Skin epidermis (tissue), 12 donors: ENCODE data around the gene RBMS2.
"Not testable (repeated sequence)": the region's sequence is repeated elsewhere in the genome, so short reads cannot be mapped to it uniquely, and the experiment has no call there.

ENCODE experiments used
- H3K27ac ChIP-seq, 21 experiments: fragments of 200-600 bp; sonication (generic) in 11 of 21; one replicate each; pipeline ENCODE4 v1.5.0; 2020; ENCODE audit warnings: mild to moderate bottlenecking in 3 of 21, inconsistent platforms in 2 of 21, moderate library complexity in 2 of 21
- H3K4me3 ChIP-seq, 7 experiments: fragments of 200-600 bp; sonication (generic) in 2 of 7; one replicate each; pipeline ENCODE4 v1.5.0; 2020; ENCODE audit warnings: inconsistent platforms in 2 of 7, mild to moderate bottlenecking in 2 of 7, moderate library complexity in 1 of 7

Gene RBMS2

DNA sequence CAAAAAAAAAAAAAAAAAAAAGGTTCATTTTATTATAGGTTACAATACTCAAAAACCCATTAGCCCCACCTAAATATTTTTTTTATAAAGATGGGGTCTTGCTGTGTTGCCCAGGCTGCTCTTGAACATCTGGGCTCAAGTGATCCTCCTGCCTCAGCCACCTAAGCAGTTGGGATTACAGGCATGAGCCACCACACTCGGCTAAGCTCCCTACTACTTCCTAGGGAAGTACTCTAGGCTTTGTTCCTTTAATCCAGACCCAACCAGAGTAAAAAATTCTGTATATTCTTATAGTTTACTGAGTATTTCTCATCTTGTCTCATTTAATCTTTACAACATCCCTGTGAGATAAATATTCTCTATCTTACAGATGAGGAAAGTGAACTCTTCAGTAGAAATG lies 50.7 kb downstream of the RBMS2 start:
- peak overlapping the region in 2 of 21 experiments; percentile 31 to 37 for H3K27ac ChIP-seq
- no peak overlapping the region for H3K4me3 ChIP-seq

DNA sequence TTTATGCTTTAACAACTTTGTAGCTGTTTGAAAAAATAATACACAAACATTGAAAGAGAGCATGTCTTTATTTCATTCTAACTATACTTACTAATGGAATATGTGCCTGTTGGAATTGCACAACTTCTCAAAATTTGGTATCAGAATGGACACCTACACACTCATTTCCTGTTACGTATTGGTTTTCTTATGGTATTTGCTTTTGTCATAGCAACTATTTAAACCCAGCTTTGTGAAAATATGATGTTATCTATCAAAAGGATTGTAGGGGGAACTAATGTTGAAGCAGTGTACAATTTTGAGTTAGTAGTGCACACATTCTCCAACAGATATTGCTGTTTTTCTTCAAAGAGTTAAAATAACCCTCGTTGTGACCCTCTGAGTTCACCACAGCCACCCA lies 52.6 kb downstream of the RBMS2 start:
- H3K27ac ChIP-seq: no peak overlapping the region
- H3K4me3 ChIP-seq: no peak overlapping the region

GRCh38 chr12:56577248-56577647 lies 55.6 kb downstream of the RBMS2 start:
- H3K27ac ChIP-seq, H3K4me3 ChIP-seq: not testable (repeated sequence)

DNA sequence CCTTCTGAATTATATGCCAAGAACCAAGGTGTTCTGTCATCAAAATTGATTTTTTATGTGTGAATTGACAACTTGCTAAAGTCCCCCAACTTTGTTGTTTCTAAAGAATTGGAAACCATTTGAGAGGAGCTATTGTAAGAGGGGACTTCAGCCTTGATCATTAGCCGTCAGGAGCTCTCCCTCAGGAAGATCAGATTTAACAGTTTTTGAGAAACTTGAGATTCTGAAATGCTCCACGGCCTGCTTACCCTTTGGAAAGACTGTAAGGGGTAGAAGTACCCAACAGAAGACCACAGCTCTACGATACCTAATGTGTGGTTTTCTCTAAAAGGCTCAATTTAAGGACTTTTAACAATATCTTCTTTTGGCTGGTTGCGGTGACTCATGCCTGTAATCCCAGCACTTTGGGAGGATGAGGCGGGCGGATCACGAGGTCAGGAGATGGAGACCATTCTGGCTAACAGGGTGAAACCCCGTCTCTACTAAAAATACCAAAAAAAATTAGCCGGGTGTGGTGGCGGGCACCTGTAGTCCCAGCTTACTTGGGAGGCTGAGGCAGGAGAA lies 57.4 kb downstream of the RBMS2 start:
- H3K4me3 ChIP-seq: no peak overlapping the region
- H3K27ac ChIP-seq: no peak overlapping the region

DNA sequence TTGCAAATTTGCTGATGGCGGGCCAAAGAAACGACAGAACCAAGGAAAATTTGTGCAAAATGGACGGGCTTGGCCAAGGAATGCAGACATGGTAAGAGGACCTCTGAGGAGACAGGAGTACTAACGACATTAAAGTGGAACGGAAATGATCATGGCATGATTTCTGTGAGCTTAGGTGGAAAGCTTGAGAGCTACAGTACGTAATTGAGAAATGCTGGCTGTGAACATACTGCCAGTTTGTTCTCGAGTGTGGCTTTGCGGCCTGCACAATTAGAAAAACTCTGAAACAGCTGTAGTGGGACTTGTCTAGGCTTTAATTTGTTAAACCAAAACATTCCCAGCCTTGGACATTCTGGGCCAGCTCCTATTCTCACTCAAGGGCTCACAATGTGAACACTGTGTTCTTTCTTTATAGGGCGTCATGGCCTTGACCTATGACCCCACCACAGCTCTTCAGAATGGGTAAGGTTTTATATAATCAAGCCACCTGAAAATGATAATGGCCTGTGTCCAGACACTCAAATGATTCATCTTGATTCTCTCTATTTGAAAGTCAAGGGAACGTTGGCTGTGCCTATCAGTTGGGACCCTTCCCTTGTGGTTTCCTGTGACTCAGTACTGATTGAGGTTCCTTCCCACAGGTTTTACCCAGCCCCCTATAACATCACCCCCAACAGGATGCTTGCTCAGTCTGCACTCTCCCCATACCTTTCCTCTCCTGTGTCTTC lies 60.0 kb downstream of the RBMS2 start:
- Histone ChIP-seq H3K4me3 (no peak overlapping the region), H3K27ac (peak overlapping the region in 3 of 21 experiments; percentile 18 to 70 (median 53))

DNA sequence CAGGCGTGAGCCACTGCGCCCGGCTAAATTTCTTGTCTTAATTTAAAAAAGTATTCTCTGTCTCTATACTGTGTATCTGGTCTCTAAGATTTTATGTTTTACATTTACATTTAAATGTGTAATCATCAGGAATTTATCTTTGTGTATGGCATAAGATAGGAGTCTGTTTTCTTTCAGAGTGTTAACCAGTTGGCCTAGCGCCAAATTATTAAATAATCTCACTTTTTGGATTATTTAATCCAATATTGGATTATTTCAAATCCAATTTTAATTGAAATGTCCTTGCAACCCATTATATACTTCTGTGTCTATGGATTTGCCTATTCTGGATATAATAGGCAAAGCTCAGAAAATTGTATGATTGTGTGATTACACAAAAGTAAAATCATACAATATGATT lies 63.5 kb downstream of the RBMS2 start:
- Histone ChIP-seq H3K4me3 (no peak overlapping the region), H3K27ac (no peak overlapping the region)

GRCh38 chr12:56589783-56590182 lies 68.2 kb downstream of the RBMS2 start:
- no peak overlapping the region for H3K4me3 ChIP-seq
- no peak overlapping the region for H3K27ac ChIP-seq

DNA sequence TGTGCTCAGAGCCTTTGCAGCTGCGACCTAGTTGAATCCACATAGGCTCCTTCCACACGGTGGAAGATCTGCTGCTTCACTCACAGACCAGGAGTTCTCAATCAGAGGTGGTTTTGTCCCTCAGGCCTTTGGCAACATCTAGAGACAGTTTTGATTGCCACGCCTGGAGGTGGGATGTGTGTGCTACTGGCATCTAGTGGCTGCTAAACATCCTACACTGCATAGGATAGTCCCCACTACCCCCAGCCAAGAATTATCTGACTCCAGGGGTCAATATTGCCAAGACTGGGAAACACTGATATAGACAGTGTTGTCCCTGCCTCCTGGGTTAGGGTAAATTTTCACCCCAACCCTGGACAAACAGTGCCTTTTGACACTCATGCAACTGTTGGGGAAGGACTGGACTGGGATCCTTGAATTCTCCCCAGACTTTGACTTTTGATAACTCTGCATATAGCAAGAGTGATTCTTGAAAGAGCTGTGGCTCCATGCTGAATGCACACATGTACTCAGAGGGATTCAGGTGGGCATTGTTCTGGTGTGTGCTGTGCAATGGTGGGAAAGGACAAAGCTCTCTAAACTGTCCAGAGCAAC lies 68.7 kb downstream of the RBMS2 start:
- H3K27ac ChIP-seq: peak overlapping the region in 1 of 21 experiments; percentile 8
- H3K4me3 ChIP-seq: no peak overlapping the region

DNA sequence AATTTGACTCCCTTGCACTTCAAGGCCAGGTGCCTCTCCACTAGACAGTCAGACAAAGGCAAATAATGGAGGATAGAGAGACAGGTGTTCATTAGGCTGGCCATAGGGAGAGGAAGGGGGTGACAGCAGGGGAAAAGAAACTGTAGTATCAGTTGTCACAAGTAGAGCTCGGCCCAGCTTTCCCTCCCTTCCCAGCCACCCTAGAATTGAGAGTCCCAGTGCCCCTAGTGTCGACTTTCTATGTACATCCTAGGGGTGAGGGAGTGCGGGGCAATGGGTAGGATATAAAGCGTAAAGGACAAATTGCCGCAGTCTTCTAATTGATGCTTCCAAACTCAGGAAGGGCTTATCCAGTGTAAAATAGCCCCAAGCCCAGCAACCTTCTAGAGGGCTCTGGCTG lies 69.5 kb downstream of the RBMS2 start:
- no peak overlapping the region for H3K27ac ChIP-seq
- no peak overlapping the region for H3K4me3 ChIP-seq

GRCh38 chr12:56591961-56592360 lies 70.3 kb downstream of the RBMS2 start:
- H3K4me3 ChIP-seq: no peak overlapping the region
- no peak overlapping the region for H3K27ac ChIP-seq

DNA sequence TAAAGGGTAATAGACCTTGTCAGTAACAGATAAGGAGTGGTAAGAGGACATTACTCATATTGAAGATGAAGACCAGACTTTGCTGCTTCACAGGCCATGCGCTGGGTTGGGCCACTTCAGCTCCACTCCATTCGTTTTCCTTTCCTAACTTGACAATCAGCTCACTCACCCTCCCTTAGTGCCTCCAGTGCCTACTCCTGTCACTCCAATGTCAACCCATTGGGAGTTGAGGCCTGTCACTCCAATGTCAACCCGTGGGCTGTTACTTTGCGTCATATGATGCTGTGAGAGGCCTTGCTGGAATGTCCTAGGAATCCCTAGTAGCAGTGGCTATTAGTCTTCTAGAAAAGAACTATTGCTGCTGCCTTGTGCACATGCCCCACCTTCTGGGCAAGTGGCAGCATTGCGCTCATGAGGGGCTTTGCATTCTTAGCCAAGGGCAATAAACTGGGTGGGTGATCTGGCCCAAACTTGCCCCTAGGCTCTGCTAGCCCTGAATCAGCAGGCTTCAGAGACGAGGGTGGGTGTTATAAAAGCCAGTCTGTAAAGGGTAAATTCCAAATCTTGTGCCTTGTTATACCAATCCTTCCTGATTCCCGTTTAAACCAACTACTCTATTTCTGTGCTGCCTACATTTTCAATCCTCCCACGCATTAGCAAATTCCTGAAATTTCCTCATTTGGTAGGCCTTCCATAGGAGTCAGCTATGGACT lies 72.4 kb downstream of the RBMS2 start:
- H3K27ac ChIP-seq: peak overlapping the region in 7 of 21 experiments; percentile 1 to 39 (median 34)
- H3K4me3 ChIP-seq: no peak overlapping the region

- H3K4me3 ChIP-seq: no peak overlapping the region
- H3K27ac ChIP-seq: peak overlapping the region in 3 of 21 experiments; percentile 17 to 49 (median 30)
These were observed 75.2 kb downstream of the RBMS2 start for GRCh38 chr12:56596815-56597214.

DNA sequence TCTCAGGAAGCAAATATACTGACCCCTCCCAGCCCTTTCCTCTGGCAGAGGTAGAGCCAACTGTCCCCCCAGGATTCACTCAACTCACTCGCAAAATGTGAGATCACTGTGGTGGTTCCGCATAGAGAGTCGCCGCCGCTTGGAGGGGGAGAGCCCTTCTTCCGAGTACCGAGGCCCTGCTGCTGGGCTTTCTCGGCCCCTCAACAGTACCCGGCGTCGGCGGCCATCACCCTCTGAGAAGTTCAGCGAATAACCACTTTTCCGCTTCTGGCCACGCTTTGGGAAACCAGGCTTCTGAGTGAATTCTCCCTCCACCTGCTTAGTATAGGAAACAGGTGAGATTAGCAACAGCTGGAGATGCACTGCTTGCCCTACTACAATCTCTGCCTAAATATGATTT lies 77.4 kb downstream of the RBMS2 start:
- no peak overlapping the region for H3K27ac ChIP-seq
- H3K4me3 ChIP-seq: no peak overlapping the region

DNA sequence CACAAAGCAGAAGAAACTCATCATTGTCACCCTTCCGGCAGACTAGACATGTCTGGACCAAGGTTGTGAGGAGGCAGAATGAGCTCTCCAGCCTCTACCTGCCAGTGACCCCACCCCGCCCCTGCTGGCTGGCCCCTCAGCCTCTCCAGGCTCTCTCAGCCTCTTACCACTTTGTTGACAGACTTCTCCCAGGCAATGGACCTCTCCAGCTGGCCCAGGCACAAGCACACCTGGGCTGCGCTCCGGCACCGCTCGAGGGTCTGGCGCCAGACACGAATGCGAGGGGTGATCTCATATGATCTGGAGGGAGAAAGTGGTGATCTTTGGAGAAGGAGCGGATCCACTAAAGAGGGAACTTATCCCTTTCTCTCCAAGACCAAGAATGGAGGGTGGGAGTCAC lies 78.2 kb downstream of the RBMS2 start:
- Histone ChIP-seq H3K27ac (no peak overlapping the region), H3K4me3 (no peak overlapping the region)

DNA sequence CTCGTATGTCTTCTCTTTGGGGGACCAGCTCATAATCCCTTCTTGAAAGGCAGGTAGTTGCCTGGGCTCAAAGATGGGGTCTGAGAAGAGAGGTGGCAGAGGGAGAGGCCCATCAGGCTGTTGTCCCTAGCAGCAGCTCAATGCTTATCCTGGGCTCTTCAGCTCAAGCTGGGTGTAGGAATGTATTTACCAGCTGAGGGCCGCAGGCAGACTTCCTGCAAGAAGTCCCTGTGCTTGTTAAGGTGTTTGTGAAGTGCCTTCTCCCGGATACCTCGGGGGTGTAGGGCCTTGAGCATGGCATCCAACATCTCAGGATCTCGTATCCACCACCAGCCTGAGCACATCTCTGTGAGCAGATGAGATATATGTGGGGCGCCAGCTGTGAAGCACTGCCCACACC lies 79.1 kb downstream of the RBMS2 start:
- H3K27ac ChIP-seq: peak overlapping the region in 1 of 21 experiments; percentile 11

GRCh38 chr12:56601503-56601902 lies 79.9 kb downstream of the RBMS2 start:
- Histone ChIP-seq H3K4me3 (no peak overlapping the region), H3K27ac (peak overlapping the region in 2 of 21 experiments; percentile 11 to 16)

More for the DNA sequence above, 79.1 kb downstream of the RBMS2 start:
- H3K4me3 ChIP-seq: no peak overlapping the region

DNA sequence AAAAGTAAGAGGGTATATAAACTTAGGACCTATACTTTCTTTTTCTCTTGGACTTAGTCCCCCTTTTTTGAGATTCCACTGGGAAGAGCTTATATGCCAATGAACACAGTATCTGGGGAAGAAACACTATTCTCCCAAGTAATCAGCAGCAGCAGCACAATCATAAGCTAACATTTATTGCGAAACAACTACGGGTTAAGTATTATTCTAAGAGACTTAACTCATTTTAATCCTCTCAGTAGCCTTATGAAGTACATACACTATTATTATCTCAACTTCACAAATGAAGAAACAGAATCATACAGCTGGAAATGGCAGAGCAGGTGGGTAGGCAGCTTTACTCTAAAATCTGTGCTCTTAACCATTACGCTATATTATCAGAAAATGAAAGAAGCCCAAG lies 80.6 kb downstream of the RBMS2 start:
- Histone ChIP-seq H3K4me3 (no peak overlapping the region), H3K27ac (peak overlapping the region in 1 of 21 experiments; percentile 16)

DNA sequence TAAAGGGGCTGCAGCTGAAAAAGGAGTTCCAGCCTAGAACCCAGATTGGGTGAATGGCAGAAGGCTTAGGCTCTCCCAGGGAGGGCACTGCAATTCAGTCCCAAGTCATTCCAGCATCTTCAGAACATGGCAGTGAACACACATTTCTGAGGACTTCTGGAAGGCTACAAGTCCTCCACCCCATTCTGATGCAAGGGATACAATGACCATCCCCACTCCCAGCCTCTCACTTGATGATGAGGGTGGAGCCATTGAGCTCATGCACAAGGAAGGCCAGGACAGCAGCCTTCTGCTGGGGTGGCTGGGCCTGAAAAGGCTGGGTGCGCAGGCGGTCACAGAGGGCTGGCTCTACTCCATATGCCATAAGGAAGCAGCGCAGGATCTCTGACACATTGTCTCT lies 82.7 kb downstream of the RBMS2 start:
- Histone ChIP-seq H3K4me3 (no peak overlapping the region), H3K27ac (no peak overlapping the region)

GRCh38 chr12:56614627-56615026 lies 93.0 kb downstream of the RBMS2 start:
- no peak overlapping the region for H3K27ac ChIP-seq
- H3K4me3 ChIP-seq: no peak overlapping the region

- no peak overlapping the region for H3K4me3 ChIP-seq
- no peak overlapping the region for H3K27ac ChIP-seq
These were observed 94.6 kb downstream of the RBMS2 start for GRCh38 chr12:56616244-56616643.

GRCh38 chr12:56616925-56617324 lies 95.3 kb downstream of the RBMS2 start:
- H3K27ac ChIP-seq: no peak overlapping the region
- H3K4me3 ChIP-seq: no peak overlapping the region
